ENCODE data around the gene ANKRD13A.

The ANKRD13A gene

GRCh38 chr12:109966546-109966945 lies 32.7 kb upstream of the ANKRD13A start:
- FAIRE-seq = no peak
- DNase-seq (ENCODE audit: insufficient read length, low spot score) = no peak
- no peak for TF ChIP-seq CTCF (IDR thresholded peaks at IDR 0.05; ENCODE audit: insufficient read depth, missing control alignments)

DNA sequence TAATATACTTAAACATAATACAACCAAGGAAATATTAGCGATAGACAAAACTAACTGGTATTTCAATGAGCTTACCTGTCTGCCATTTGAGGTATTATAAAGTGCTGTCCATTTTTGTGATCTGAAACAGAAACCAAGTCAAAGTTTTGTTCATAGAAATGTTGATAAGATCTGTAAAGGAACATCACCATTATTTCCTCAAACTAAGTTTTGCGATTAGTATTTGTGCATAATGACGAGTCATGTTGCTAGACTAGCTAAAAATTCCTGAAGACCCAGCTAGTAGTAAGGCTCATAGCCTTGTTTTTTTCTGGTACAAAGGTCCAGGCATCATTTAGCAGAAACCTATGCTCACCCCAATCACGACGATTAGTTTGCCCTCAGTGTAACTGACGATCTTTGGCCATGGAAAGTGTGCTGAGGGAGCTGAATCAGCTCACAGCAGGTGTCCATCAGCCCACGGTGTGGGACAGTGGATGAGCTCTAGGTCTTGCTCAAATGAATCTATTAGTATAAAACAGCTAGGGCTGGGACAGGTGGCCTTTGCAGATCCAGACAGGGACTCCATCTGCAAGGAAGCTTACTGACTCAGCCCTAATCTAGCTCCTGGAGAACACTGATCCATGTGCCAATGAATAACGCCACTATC lies 31.7 kb upstream of the ANKRD13A start:
- DNase-seq (ENCODE audit: insufficient read length, low spot score) (no peak), FAIRE-seq (no peak)
- no peak for TF ChIP-seq CTCF (IDR thresholded peaks at IDR 0.05; ENCODE audit: insufficient read depth, missing control alignments)

DNA sequence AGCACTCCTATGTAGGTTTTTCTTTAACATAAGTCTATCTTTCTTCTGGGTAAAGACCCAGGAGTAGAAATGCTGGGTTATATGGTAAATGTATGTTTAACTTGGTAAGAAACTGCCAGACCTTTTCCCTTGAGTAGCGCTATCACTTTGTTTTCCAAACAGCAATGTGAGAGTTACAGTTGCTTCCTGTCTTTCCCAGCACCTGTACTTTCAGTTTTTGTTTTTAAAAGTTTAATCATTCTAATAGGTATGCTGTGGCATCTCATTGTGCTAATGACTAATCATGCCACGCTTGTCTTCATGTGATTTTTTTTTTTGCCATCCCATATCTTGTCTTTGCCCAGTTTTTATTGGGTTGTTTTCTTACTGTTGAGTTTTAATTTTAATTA lies 31.2 kb upstream of the ANKRD13A start:
- no peak for TF ChIP-seq CTCF (IDR thresholded peaks at IDR 0.05; ENCODE audit: insufficient read depth, missing control alignments)
- FAIRE-seq = no peak
- no peak for DNase-seq (ENCODE audit: insufficient read length, low spot score)

DNA sequence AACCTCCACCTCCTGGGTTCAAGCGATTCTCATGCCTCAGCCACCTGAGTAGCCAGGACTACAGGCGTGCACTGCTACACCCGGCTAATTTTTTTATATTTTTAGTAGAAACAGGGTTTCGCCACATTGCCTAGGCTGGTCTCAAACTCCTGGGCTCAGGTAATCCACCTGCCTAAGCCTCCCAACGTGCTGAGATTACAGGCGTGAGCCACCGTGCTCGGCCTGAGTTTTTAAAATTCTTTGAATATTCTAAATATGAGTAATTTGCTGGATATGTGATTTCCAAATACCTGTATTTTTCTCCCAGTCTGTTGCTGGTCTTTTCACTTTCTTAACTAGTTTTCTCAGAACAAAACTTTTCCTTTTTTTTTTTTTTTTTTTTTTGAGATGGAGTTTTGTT lies 30.4 kb upstream of the ANKRD13A start:
- FAIRE-seq (no peak), DNase-seq (ENCODE audit: insufficient read length, low spot score) (no peak)
- no peak for TF ChIP-seq CTCF (IDR thresholded peaks at IDR 0.05; ENCODE audit: insufficient read depth, missing control alignments)

- no peak for DNase-seq (ENCODE audit: insufficient read length, low spot score)
- FAIRE-seq = no peak
- no peak for TF ChIP-seq CTCF (IDR thresholded peaks at IDR 0.05; ENCODE audit: insufficient read depth, missing control alignments)
Observed at GRCh38 chr12:109972821-109973220, 26.4 kb upstream of the ANKRD13A start.

DNA sequence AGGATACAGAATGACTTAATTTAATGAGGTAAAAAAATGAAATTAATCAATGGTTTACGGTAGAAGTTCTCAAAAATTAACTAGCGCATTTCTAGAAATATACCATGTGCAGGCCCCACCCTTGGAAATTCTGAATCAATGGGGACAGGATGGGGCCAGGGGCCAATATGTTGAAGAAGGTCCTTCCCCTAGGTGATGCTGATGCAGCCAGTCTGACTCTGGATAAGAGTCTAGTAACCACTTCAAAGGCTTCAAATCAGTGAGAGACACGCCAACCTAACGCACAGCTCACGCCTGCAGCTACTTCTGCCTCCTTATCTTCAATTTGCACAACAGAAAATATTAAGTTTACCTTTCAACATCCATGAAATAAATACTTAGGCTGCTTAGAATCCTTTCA lies 17.9 kb upstream of the ANKRD13A start:
- no peak for DNase-seq (ENCODE audit: insufficient read length, low spot score)
- TF ChIP-seq CTCF (IDR thresholded peaks at IDR 0.05; ENCODE audit: insufficient read depth, missing control alignments) = no peak
- no peak for FAIRE-seq

DNA sequence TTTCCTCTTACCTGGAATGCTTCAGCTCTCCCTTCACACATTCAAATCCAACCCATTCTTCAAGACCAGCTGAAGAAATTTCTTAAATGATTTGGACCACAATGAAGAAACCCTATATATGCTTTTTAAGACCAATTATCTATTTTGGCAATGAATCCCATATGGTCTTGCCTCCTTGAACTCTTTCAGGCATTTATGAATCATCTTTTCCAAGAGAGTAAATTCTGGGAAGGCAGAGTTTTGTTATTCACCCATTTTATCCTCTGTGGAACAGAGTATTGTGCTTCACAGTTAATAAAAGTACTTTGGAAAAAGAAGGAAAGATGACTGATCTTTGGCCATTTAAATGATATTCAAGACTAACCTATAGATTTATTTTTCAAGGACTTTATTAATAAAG lies 17.0 kb upstream of the ANKRD13A start:
- DNase-seq (ENCODE audit: insufficient read length, low spot score) (no peak), FAIRE-seq (no peak)
- no peak for TF ChIP-seq CTCF (IDR thresholded peaks at IDR 0.05; ENCODE audit: insufficient read depth, missing control alignments)

Data from D721Med (cell line).